SH-SY5Y (cell line): ENCODE measurements around the gene IL37.

Source experiments
- GATA2 ChIP-seq: IDR thresholded peaks from 2 replicates; pipeline ENCODE4 v1.6.1; 2011; ENCODE audit warnings: mild to moderate bottlenecking, low read depth, low read length
- GATA3 ChIP-seq: IDR thresholded peaks from 2 replicates; pipeline ENCODE4 v1.6.1; 2011; ENCODE audit warnings: low read depth, mild to moderate bottlenecking, low read length, moderate library complexity

- TF ChIP-seq GATA2 (no peak), GATA3 (no peak)
Observed at GRCh38 chr2:112869258-112869842, 41.6 kb upstream of the IL37 start.
